Measurements from ENCODE around the gene LRRC56. TPM values are rescaled to one million over a fixed set of nuclear protein-coding genes. Genes with fewer than 3 reads are reported as not detected.

The LRRC56 gene
- total RNA-seq, 4 donors from 2014 or later = 2.3 to 8.4 (median 3.1) TPM

GRCh38 chr11:498297-499181, 38.8 kb upstream of the LRRC56 start:
- no peak overlapping the region for H3K27ac ChIP-seq
- H3K4me3 ChIP-seq = no peak overlapping the region
- TF ChIP-seq EP300 (IDR thresholded peaks at IDR 0.05; ENCODE audit: low read depth) (no peak), POLR2A (IDR thresholded peaks at IDR 0.05) (no peak), CTCF (IDR thresholded peaks at IDR 0.05) (no peak), POLR2AphosphoS5 (IDR thresholded peaks at IDR 0.05) (no peak)
- no peaks in the 10 kb centered on the region for H3K27me3 ChIP-seq
- no peak for DNase-seq
- peaks cover 8 to 15% (median 10%) of the 10 kb centered on the region in 4 donors for H3K4me1 ChIP-seq
- in situ Hi-C loops (cut with MboI; ENCODE audit: low pct_ligation_motif_present in 1 of 4, low pct_unique_long_range_greater_than_20kb in 1 of 4, low sequenced_read_pairs in 3 of 4) = no loop called here
- H3K9me3 ChIP-seq = no peaks in the 10 kb centered on the region
- peaks cover 0 to 41% (median 23%) of the 10 kb centered on the region in 4 donors for H3K36me3 ChIP-seq
- intact Hi-C loops (cut with DNase I; ENCODE audit: low total_unique reads) = no loop called here
- WGBS, 2 donors (ENCODE audit: low coverage in 1 of 2) = 98% methylated on average over 37 of the region's 39 CpGs; no CpG with 5 or more reads in 1 of the 2 donors

- H3K4me1 ChIP-seq = peaks cover 11 to 24% (median 19%) of the 10 kb centered on the region in 4 donors
- no peak for DNase-seq
- intact Hi-C loops (cut with DNase I; ENCODE audit: low total_unique reads) = loop anchor here (10.0 kb wide), 2 partner anchors 45 to 95 kb away; partner anchors contain the start of gene PTDSS2
Measured at GRCh38 chr11:499201-500076, 37.9 kb upstream of the LRRC56 start.

GRCh38 chr11:501001-501682, 36.2 kb upstream of the LRRC56 start:
- in situ Hi-C loops (cut with MboI; ENCODE audit: low pct_ligation_motif_present in 1 of 4, low pct_unique_long_range_greater_than_20kb in 1 of 4, low sequenced_read_pairs in 3 of 4) = no loop called here
- H3K9me3 ChIP-seq = no peaks in the 10 kb centered on the region
- no peak for TF ChIP-seq EP300 (IDR thresholded peaks at IDR 0.05; ENCODE audit: low read depth)
- TF ChIP-seq POLR2A (IDR thresholded peaks at IDR 0.05) = no peak
- no peak for TF ChIP-seq CTCF (IDR thresholded peaks at IDR 0.05)
- TF ChIP-seq POLR2AphosphoS5 (IDR thresholded peaks at IDR 0.05) = no peak
- intact Hi-C loops (cut with DNase I; ENCODE audit: low total_unique reads) = loop anchor here (10.0 kb wide), 2 partner anchors 46 to 96 kb away; partner anchors contain the start of gene PTDSS2
- H3K4me3 ChIP-seq = no peak overlapping the region
- H3K4me1 ChIP-seq = peaks cover 24 to 40% (median 35%) of the 10 kb centered on the region in 4 donors
- no peak for DNase-seq
- no peak overlapping the region for H3K27ac ChIP-seq
- WGBS, 2 donors (ENCODE audit: low coverage in 1 of 2) = 92 to 100% methylated on average over 7 to 24 of the region's 24 CpGs
- H3K36me3 ChIP-seq = peaks cover 0 to 40% (median 19%) of the 10 kb centered on the region in 4 donors
- no peaks in the 10 kb centered on the region for H3K27me3 ChIP-seq

More at GRCh38 chr11:499201-500076, 37.9 kb upstream of the LRRC56 start:
- Histone ChIP-seq H3K27me3 (no peaks in the 10 kb centered on the region), H3K36me3 (peaks cover 0 to 41% (median 23%) of the 10 kb centered on the region in 4 donors), H3K9me3 (no peaks in the 10 kb centered on the region), H3K4me3 (no peak overlapping the region), H3K27ac (no peak overlapping the region)
- in situ Hi-C loops (cut with MboI; ENCODE audit: low pct_ligation_motif_present in 1 of 4, low pct_unique_long_range_greater_than_20kb in 1 of 4, low sequenced_read_pairs in 3 of 4) = no loop called here
- 89% methylated on average over 21 of the region's 24 CpGs; no CpG with 5 or more reads in 1 of the 2 donors for WGBS, 2 donors (ENCODE audit: low coverage in 1 of 2)
- TF ChIP-seq POLR2AphosphoS5 (IDR thresholded peaks at IDR 0.05) (no peak), POLR2A (IDR thresholded peaks at IDR 0.05) (no peak), CTCF (IDR thresholded peaks at IDR 0.05) (no peak), EP300 (IDR thresholded peaks at IDR 0.05; ENCODE audit: low read depth) (no peak)

Data from transverse colon (tissue), 4 donors.